Body of pancreas (tissue), 4 donors: ENCODE measurements around the gene C11orf54. TPM values are rescaled to one million over a fixed set of nuclear protein-coding genes. Genes with fewer than 3 reads are reported as not detected.

Source experiments
- microRNA counts, 2 donors: library from miRNA; unstranded; fragments of <30 nt; microRNA quantifications; one replicate each; lab custom pipeline; 2017
- microRNA-seq, 2 donors: library from miRNA; unstranded; fragments of <30 nt; microRNA quantifications; one replicate each; pipeline ENCODE4, GENCODE V29; 2016; ENCODE audit warnings: borderline number of aligned reads in 2 of 2, borderline replicate concordance in 2 of 2
- small RNA-seq: library from RNA; depleted of rRNA; stranded (forward); fragments of <200 nt; gene quantifications from one replicate; pipeline ENCODE3, GENCODE V24; 2016
- total RNA-seq, 2 donors: library from RNA; depleted of rRNA; stranded (reverse); fragments of >200 nt; gene quantifications; one replicate each; pipeline ENCODE4 v1.1.0, GENCODE V29; 2016

Gene C11orf54
- total RNA-seq, 2 donors from 2014 or later: 29.0 to 45.7 TPM

MicroRNAs encoded within 50 kb of the gene (microRNA counts, 767-probe panel; counts per million panel counts)
- microRNA hsa-miR-1304-5p (lab: Ali Mortazavi, UCI): 0 to 736 counts per million in 2 donors

Small RNAs within 50 kb of the gene (microRNA-seq; reads per million reads assigned to microRNA genes)
- 1.8 to 2.3 reads per million in 2 donors for gene MIR1304

Small RNAs within 50 kb of the gene (small RNA-seq; reads per million reads assigned to genes)
- gene RF00019 (not detected), gene RF00493 (48.4 reads per million, percentile 95 among the genes with 10 or more reads in this experiment), gene SCARNA9 (not detected), gene SNORA1 (not detected), gene SNORA18 (not detected), gene SNORA25 (not detected), gene SNORA32 (not detected), gene SNORA40 (not detected), gene SNORA8 (not detected), gene SNORD5 (not detected), gene SNORD6 (873 reads per million, percentile 99 among the genes with 10 or more reads in this experiment)

Other genes with a start within 250 kb of the C11orf54 start
- 10 to 100 TPM in 1 of 2 donors, 1 to 10 TPM in 1; 4.6 to 27.5 TPM for gene SMCO4, start 198.3 kb upstream of the C11orf54 start, total RNA-seq
- 10 to 100 TPM in 1 of 2 donors, 1 to 10 TPM in 1; 8.3 to 11.2 TPM for gene CEP295, start 80.0 kb upstream of the C11orf54 start, total RNA-seq
- gene TAF1D, start 177 bp upstream of the C11orf54 start, total RNA-seq: 100 to 1,000 TPM; 113 to 177 TPM
- gene MED17, start 42.6 kb downstream of the C11orf54 start, total RNA-seq: 10 to 100 TPM; 18.9 to 22.4 TPM
- not detected for gene VSTM5, start 108.9 kb downstream of the C11orf54 start, total RNA-seq